ENCODE results near the gene FOXD3.

DNA sequence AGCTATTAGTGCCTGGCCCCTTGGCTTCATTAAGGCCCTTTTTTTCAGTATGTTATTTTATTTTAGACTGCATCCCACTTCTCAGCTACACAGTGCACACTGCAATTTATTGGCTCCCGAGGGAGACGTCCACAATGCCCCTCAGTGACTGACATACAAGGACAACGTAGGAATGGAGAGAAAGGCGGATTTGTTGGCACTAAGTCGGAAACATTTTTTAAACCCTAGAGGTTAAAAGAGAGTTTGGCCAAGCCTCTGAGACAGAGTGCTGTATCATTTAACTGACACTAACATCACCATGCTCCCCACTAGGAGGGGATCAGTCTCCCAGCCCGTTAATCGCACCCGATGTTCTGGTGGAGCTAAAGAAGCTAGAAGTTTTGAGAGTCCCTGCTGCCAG, 45.7 kb upstream of the FOXD3 start:
- TF ChIP-seq, protein P1, sequence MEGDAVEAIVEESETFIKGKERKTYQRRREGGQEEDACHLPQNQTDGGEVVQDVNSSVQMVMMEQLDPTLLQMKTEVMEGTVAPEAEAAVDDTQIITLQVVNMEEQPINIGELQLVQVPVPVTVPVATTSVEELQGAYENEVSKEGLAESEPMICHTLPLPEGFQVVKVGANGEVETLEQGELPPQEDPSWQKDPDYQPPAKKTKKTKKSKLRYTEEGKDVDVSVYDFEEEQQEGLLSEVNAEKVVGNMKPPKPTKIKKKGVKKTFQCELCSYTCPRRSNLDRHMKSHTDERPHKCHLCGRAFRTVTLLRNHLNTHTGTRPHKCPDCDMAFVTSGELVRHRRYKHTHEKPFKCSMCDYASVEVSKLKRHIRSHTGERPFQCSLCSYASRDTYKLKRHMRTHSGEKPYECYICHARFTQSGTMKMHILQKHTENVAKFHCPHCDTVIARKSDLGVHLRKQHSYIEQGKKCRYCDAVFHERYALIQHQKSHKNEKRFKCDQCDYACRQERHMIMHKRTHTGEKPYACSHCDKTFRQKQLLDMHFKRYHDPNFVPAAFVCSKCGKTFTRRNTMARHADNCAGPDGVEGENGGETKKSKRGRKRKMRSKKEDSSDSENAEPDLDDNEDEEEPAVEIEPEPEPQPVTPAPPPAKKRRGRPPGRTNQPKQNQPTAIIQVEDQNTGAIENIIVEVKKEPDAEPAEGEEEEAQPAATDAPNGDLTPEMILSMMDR (IDR thresholded peaks at IDR 0.05; ENCODE audit: low read depth, low read length, poor library complexity, severe bottlenecking), result no peak
- TF ChIP-seq EZH2phosphoT487 (IDR thresholded peaks at IDR 0.05; ENCODE audit: borderline replicate concordance, low read length), result no peak

Data from DOHH2 (cell line).